ENCODE data around the gene ATXN3. TPM values are rescaled to one million over a fixed set of nuclear protein-coding genes. Genes with fewer than 3 reads are reported as not detected.
A peak's percentile ranks its signal among the peaks of the same experiment; 100 is the strongest.

Gene ATXN3
- polyA plus RNA-seq, 1 experiment, result 8.6 TPM

DNA sequence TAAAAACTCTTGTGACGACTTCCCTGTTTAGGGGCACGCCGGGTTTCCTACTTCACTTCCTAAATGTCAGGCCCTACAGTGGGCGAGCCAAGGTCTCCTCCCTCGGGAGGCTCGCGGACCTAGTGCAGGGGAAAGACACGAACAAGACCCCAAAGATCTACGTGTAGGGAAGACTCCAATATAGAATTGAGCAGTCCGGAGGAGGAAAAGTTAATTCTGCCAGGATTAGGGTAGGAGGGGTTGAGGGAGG, 564 bp downstream of the ATXN3 start:
- peak; percentile 22 for DNase-seq (ENCODE audit: low read depth)
- POLR2A ChIA-PET, result interaction anchor here (1.3 kb wide), 2 partner anchors 16 to 66 kb away, joined by 3 to 13 read pairs; partner anchors contain the start of genes CPSF2, NDUFB1 and TRIP11
- Histone ChIP-seq H3K36me3 (ENCODE audit: control insufficient read depth, insufficient read depth, low read length) (no peaks in the 10 kb centered on the region), H3K4me3 (ENCODE audit: low read depth, low read length) (peak overlapping the region; percentile 80), H3K27me3 (ENCODE audit: control insufficient read depth, insufficient read depth, low read length) (no peaks in the 10 kb centered on the region)
- CTCF ChIA-PET, result interaction anchor here (0.7 to 5.5 kb wide), 5 partner anchors 9 to 350 kb away, joined by 3 to 76 read pairs (median 3); partner anchors contain the start of genes CPSF2 and NDUFB1
- TF ChIP-seq, protein P1, sequence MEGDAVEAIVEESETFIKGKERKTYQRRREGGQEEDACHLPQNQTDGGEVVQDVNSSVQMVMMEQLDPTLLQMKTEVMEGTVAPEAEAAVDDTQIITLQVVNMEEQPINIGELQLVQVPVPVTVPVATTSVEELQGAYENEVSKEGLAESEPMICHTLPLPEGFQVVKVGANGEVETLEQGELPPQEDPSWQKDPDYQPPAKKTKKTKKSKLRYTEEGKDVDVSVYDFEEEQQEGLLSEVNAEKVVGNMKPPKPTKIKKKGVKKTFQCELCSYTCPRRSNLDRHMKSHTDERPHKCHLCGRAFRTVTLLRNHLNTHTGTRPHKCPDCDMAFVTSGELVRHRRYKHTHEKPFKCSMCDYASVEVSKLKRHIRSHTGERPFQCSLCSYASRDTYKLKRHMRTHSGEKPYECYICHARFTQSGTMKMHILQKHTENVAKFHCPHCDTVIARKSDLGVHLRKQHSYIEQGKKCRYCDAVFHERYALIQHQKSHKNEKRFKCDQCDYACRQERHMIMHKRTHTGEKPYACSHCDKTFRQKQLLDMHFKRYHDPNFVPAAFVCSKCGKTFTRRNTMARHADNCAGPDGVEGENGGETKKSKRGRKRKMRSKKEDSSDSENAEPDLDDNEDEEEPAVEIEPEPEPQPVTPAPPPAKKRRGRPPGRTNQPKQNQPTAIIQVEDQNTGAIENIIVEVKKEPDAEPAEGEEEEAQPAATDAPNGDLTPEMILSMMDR (IDR thresholded peaks at IDR 0.05; ENCODE audit: insufficient read depth, low read depth, low read length), result no peak

DNA sequence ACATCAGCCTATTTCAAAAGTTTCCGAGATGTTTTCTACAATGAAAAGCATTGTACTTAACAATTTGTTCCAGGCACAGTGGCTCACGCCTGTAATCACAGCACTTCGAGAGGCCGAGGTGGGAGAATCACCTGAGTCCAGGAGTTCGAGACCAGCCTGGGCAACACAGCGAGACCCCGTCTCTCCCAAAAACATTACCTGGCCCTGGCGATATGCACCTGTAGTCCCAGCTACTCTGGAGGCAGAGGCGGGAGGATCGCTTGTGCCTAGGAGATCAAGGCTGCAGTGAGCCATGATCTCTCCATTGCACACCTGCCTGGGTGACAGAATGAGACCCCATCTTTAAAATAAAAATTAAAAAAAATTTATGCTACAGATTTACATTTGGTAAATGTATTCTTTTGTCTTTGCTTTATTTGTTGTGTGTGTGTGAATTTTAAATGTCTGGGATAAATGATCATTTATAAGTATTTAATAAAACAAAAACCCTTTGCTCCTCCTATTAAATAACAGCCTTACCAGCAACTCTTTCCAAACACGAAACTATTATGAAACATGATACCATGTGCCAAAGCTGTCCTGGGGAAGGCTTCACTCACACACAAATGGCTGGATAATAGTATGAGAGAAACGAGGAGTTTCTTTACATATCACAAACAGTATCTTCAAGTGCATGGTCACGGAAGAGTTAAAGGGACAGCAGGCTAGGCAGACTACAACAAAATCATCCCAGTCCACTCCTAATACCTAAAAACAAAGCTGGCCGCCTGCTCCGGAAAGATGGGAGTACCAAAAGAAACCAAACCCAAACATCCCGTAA, 1.1 kb downstream of the ATXN3 start:
- no peak for DNase-seq (ENCODE audit: low read depth)
- POLR2A ChIA-PET, result interaction anchor here (1.3 kb wide), 2 partner anchors 16 to 66 kb away, joined by 3 to 13 read pairs; partner anchors contain the start of genes CPSF2, NDUFB1 and TRIP11
- CTCF ChIA-PET, result interaction anchor here (0.6 to 5.5 kb wide), 5 partner anchors 14 to 351 kb away, joined by 3 to 76 read pairs (median 3); partner anchors contain the start of genes CPSF2 and NDUFB1
- Histone ChIP-seq H3K36me3 (ENCODE audit: control insufficient read depth, insufficient read depth, low read length) (no peaks in the 10 kb centered on the region), H3K4me3 (ENCODE audit: low read depth, low read length) (peak overlapping the region; percentile 80), H3K27me3 (ENCODE audit: control insufficient read depth, insufficient read depth, low read length) (no peaks in the 10 kb centered on the region)
- TF ChIP-seq, protein P1 (IDR thresholded peaks at IDR 0.05; ENCODE audit: insufficient read depth, low read depth, low read length), result no peak

DNA sequence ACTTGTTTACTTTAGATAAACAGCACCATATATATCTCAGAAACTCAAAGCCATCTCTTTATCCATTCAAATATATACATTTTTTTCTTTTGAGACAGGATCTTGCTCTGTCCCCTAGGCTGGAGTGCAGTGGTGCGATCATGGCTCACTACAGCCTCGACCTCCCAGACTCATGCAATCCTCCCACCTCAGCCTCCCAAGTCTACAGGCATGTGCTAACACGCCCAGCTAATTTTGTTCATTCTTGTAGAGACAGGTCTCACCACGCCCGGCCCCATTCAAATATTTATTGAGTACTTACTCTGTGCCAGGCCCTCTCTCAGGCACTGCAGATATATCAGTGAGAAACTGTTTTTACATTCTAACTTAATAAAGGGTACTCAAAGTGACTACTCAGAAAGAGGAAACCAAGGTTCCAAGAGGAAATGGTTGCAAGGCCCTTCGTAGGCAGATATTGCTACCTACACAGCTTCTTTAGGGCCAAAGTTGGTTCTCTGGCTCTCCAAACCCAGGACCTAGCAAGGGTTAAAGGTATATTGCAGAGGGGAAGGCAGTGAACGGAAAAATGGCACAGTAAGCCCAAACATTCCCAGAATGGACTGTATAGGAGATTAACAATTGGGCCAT, 2.9 kb downstream of the ATXN3 start:
- TF ChIP-seq, protein P1 (IDR thresholded peaks at IDR 0.05; ENCODE audit: insufficient read depth, low read depth, low read length), result no peak
- Histone ChIP-seq H3K4me3 (ENCODE audit: low read depth, low read length) (no peak overlapping the region), H3K27me3 (ENCODE audit: control insufficient read depth, insufficient read depth, low read length) (no peaks in the 10 kb centered on the region), H3K36me3 (ENCODE audit: control insufficient read depth, insufficient read depth, low read length) (no peaks in the 10 kb centered on the region)
- ChIA-PET CTCF (interaction anchor here (0.6 to 1.7 kb wide), 3 partner anchors 10 to 323 kb away, joined by 3 read pairs; no protein-coding TSS in a partner anchor), POLR2A (no interaction called here)
- no peak for DNase-seq (ENCODE audit: low read depth)

DNA sequence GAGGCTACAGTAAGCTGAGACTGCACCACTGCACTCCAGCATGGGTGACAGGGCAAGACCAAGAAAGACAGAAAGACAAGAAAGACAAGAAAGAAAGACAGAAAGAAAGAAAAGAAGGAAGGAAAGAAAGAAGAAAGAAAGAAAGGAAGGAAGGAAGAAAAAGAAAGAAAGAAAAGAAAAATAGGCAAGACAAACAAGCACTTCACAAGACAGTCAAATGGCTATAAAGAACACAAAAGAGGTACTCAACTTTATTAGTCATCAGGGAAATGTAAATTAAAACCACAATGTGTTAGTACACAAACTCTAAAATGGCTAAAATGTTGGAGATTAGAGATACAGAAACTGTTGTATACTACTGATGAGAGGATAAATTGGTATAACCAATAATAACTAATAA, 6.6 kb downstream of the ATXN3 start:
- ChIA-PET CTCF (interaction anchor here (1.0 kb wide), 1 partner anchor 103 kb away, joined by 3 read pairs; no protein-coding TSS in a partner anchor), POLR2A (no interaction called here)
- DNase-seq (ENCODE audit: low read depth), result no peak
- H3K27me3 ChIP-seq (ENCODE audit: control insufficient read depth, insufficient read depth, low read length), result no peaks in the 10 kb centered on the region
- no peak overlapping the region for H3K4me3 ChIP-seq (ENCODE audit: low read depth, low read length)
- H3K36me3 ChIP-seq (ENCODE audit: control insufficient read depth, insufficient read depth, low read length), result peaks cover under 1% of the 10 kb centered on the region; the same call in 1 of the 2 replicates
- TF ChIP-seq, protein P1 (IDR thresholded peaks at IDR 0.05; ENCODE audit: insufficient read depth, low read depth, low read length), result no peak

DNA sequence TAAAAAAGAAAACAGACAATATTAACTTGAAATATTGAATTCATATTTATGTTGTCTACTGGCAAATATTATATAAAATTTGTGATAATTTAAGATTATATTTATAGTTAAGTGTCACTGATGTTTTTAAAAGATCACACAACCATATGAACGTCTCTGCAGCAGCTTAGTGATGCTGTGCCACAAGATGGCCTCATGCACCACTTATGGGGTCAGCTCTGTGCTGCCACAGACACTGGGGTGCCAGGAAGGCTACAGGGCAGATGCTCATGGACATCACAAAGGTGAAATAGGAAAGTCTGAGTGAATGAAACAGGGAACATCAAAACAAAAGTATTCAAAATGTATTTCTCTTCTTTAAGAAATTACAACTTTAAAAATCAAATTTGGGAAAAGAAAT, 13.1 kb downstream of the ATXN3 start:
- Histone ChIP-seq H3K4me3 (ENCODE audit: low read depth, low read length) (no peak overlapping the region), H3K36me3 (ENCODE audit: control insufficient read depth, insufficient read depth, low read length) (peaks cover 3% of the 10 kb centered on the region), H3K27me3 (ENCODE audit: control insufficient read depth, insufficient read depth, low read length) (no peaks in the 10 kb centered on the region)
- ChIA-PET CTCF (interaction anchor here (1.0 to 1.4 kb wide), 3 partner anchors 9 to 18 kb away, joined by 3 to 4 read pairs (median 4); no protein-coding TSS in a partner anchor), POLR2A (no interaction called here)
- TF ChIP-seq, protein P1 (IDR thresholded peaks at IDR 0.05; ENCODE audit: insufficient read depth, low read depth, low read length), result no peak
- no peak for DNase-seq (ENCODE audit: low read depth)

Data from BJ (cell line).